HepG2 (cell line): Measurements from ENCODE around the gene SYTL2. TPM values are rescaled to one million over a fixed set of nuclear protein-coding genes. Genes with fewer than 3 reads are reported as not detected.

ENCODE experiments used
- ATAC-seq: fragments of 200-7000 bp; cut with Tn5 transposase; 3 replicates; pipeline ENCODE4 v1.9.1; 2020; ENCODE audit warnings: mild to moderate bottlenecking, moderate library complexity
- BruUV-seq: library from RNA; stranded (reverse); fragments of 400-500 nt; replicated peaks from 2 replicates; lab custom pipeline; 2021; lab: Mats Ljungman, UMichigan
- CTCF ChIA-PET: fragments of 300-600 bp; formaldehyde crosslinking; extraction: SDS; loops from one replicate; lab custom pipeline; 2021; ENCODE audit warnings: low total read pairs, inconsistent platforms, low intra/inter-chr PET ratio; lab: Yijun Ruan, JAX
- POLR2A ChIA-PET: fragments of 350-600 bp; sonication (Branson Sonifier 250); formaldehyde crosslinking; loops from one replicate; lab custom pipeline; 2020; ENCODE audit warnings: antibody characterized with exemption, inconsistent platforms; lab: Yijun Ruan, JAX
- DNase-seq: peaks from one replicate; pipeline ENCODE4 v3.0.0-alpha.2; 2015; ENCODE audit warnings: low spot score
- FAIRE-seq: peaks from 3 replicates; lab custom pipeline; 2011; peaks lifted over from hg19 to GRCh38; lab: Jason Lieb, UNC
- H2AFZ ChIP-seq: one replicate; pipeline ENCODE4 v1.6.1; 2011; ENCODE audit warnings: low read length, inconsistent platforms
- H3K27ac ChIP-seq: fragments of 300-600 bp; 3 replicates; pipeline ENCODE4 v1.8.0; 2011; ENCODE audit warnings: mixed run types, mild to moderate bottlenecking, mixed read lengths, low read length, inconsistent platforms; ENCODE audit not compliant: insufficient read depth; ENCODE audit errors: extremely low read length
- H3K27me3 ChIP-seq, 2 experiments: fragments of 200-600 bp in 1 of 2; 2 replicates in 1 of 2; 3 replicates in 1 of 2; pipeline versions ENCODE4 v1.6.0 to v1.8.0; 2011; ENCODE audit warnings: low read length in 2 of 2, mild to moderate bottlenecking in 2 of 2, moderate library complexity in 2 of 2, inconsistent platforms in 1 of 2; ENCODE audit not compliant: insufficient read depth in 2 of 2, control insufficient read depth in 1 of 2
- H3K36me3 ChIP-seq, 2 experiments: fragments of 200-600 bp in 1 of 2; replicated peaks in 1 of 2; 2 replicates in 1 of 2; 3 replicates in 1 of 2; pipeline versions ENCODE4 v1.5.1 to v1.8.0; 2011; ENCODE audit warnings: low read length in 2 of 2, inconsistent platforms in 1 of 2; ENCODE audit not compliant: insufficient read depth in 2 of 2, control insufficient read depth in 1 of 2
- H3K4me1 ChIP-seq: 2 replicates; pipeline ENCODE4 v1.5.1; 2012; ENCODE audit warnings: low read length, inconsistent platforms; ENCODE audit not compliant: insufficient read depth
- H3K4me2 ChIP-seq: 2 replicates; pipeline ENCODE4 v1.6.0; 2011; ENCODE audit warnings: low read depth, low read length, inconsistent platforms
- H3K4me3 ChIP-seq, 3 experiments: fragments of 200-600 bp in 1 of 3; sonication (generic), shearing (Covaris generic) in 1 of 3; replicated peaks in 1 of 3; 2 replicates each; pipeline ENCODE4 v1.5.1; 2011 to 2016; ENCODE audit warnings: low read length in 3 of 3, inconsistent platforms in 2 of 3, low read depth in 2 of 3, mild to moderate bottlenecking in 2 of 3, control low read depth in 1 of 3, mixed read lengths in 1 of 3; ENCODE audit not compliant: insufficient read depth in 1 of 3
- H3K79me2 ChIP-seq: one replicate; pipeline ENCODE4 v1.6.1; 2011; ENCODE audit warnings: low read length, inconsistent platforms; ENCODE audit not compliant: insufficient read depth
- H3K9ac ChIP-seq: 2 replicates; pipeline ENCODE4 v1.6.0; 2011; ENCODE audit warnings: mild to moderate bottlenecking, low read depth, low read length, inconsistent platforms; ENCODE audit not compliant: insufficient read depth
- H3K9me3 ChIP-seq: 2 replicates; pipeline ENCODE4 v1.5.1; 2012; ENCODE audit warnings: mild to moderate bottlenecking, low read length
- H4K20me1 ChIP-seq: 2 replicates; pipeline ENCODE4 v1.6.0; 2011; ENCODE audit warnings: inconsistent platforms, mild to moderate bottlenecking, low read length, moderate library complexity; ENCODE audit not compliant: insufficient read depth
- AGO2 ChIP-seq: fragments of 200-400 bp; formaldehyde crosslinking; optimal IDR thresholded peaks from 2 replicates; pipeline ENCODE3; 2017; ENCODE audit warnings: mild to moderate bottlenecking, low read depth, low read length, moderate library complexity
- BHLHE40 ChIP-seq: IDR thresholded peaks from 2 replicates; pipeline ENCODE4 v1.6.1; 2011; ENCODE audit warnings: low read length, improper control_type of control experiment
- BORCS8-MEF2B ChIP-seq: sonication (generic); formaldehyde crosslinking; IDR thresholded peaks from 2 replicates; pipeline ENCODE4 v1.8.0; 2022; ENCODE audit warnings: mild to moderate bottlenecking, missing genetic modification reagents
- CHD2 ChIP-seq: IDR thresholded peaks from 2 replicates; pipeline ENCODE4 v1.6.1; 2011; ENCODE audit warnings: low read depth, low read length, improper control_type of control experiment
- CREM ChIP-seq, 2 experiments: sonication (generic) in 1 of 2; formaldehyde crosslinking in 1 of 2; IDR thresholded peaks; 2 replicates each; pipeline versions ENCODE4 v1.4.0 to v1.6.1; 2016 to 2020; ENCODE audit warnings: antibody characterized with exemption in 1 of 2, mild to moderate bottlenecking in 1 of 2, missing genetic modification reagents in 1 of 2
- HNF1A ChIP-seq, 2 experiments: sonication (generic) in 1 of 2; formaldehyde crosslinking in 1 of 2; IDR thresholded peaks; 2 replicates each; pipeline versions ENCODE4 v1.4.0 to v1.6.1; 2016 to 2020; ENCODE audit warnings: borderline replicate concordance in 1 of 2, low read depth in 1 of 2, mild to moderate bottlenecking in 1 of 2, missing genetic modification reagents in 1 of 2
- MLX ChIP-seq: IDR thresholded peaks from 2 replicates; pipeline ENCODE4 v1.6.1; 2016
- PTBP1 ChIP-seq: fragments of 200-400 bp; formaldehyde crosslinking; IDR thresholded peaks from 2 replicates; pipeline ENCODE4 v1.6.1; 2018; ENCODE audit warnings: low read length, low read depth; ENCODE audit not compliant: poor library complexity, severe bottlenecking
- THRA ChIP-seq: sonication (generic); formaldehyde crosslinking; IDR thresholded peaks from 2 replicates; pipeline ENCODE4 v1.4.0; 2020; ENCODE audit warnings: missing genetic modification reagents, borderline replicate concordance
- ZBTB21 ChIP-seq: sonication (generic); formaldehyde crosslinking; IDR thresholded peaks from 2 replicates; pipeline ENCODE4 v1.4.0; 2020; ENCODE audit warnings: missing genetic modification reagents
- ZFP62 ChIP-seq: sonication (generic); formaldehyde crosslinking; IDR thresholded peaks from 2 replicates; pipeline ENCODE4 v1.4.0; 2020; ENCODE audit warnings: missing genetic modification reagents
- ZNF329 ChIP-seq: sonication (generic); formaldehyde crosslinking; IDR thresholded peaks from 2 replicates; pipeline ENCODE4 v1.9.0; 2021; ENCODE audit warnings: low read depth, mild to moderate bottlenecking, missing genetic modification reagents
- ZNF34 ChIP-seq: sonication (generic); formaldehyde crosslinking; IDR thresholded peaks from 2 replicates; pipeline ENCODE4 v1.4.0; 2020; ENCODE audit warnings: mild to moderate bottlenecking, missing genetic modification reagents, borderline replicate concordance
- ZNF800 ChIP-seq: sonication (generic); formaldehyde crosslinking; IDR thresholded peaks from 2 replicates; pipeline ENCODE4 v1.4.0; 2020; ENCODE audit warnings: missing genetic modification reagents
- ZNF841 ChIP-seq: sonication (generic); formaldehyde crosslinking; IDR thresholded peaks from 2 replicates; pipeline ENCODE4 v1.8.1; 2023; ENCODE audit warnings: missing genetic modification reagents, borderline replicate concordance
- WGBS: methylation state at CpG from one replicate; pipeline ENCODE4 v1.1.6; 2017; ENCODE audit warnings: low lambda C conversion rate; 5-methylcytosine and 5-hydroxymethylcytosine counted together
- in situ Hi-C: cut with HindIII; loops from 2 replicates; pipeline ENCODE4 v1.10.0; 2017; ENCODE audit warnings: low pct_unique_long_range_greater_than_20kb; ENCODE audit not compliant: extremely low pct_ligation_motif_present
- intact Hi-C: fragments of 100-400 bp; cut with micrococcal nuclease; formaldehyde crosslinking; loops from one replicate; pipeline ENCODE4 v1.10.0; 2022; ENCODE audit not compliant: unreplicated experiment
- polyA plus RNA-seq, 8 experiments: library from polyadenylated mRNA; depleted of rRNA in 3 of 8; stranded (reverse) in 7 of 8; unstranded in 1 of 8; fragments of >200 nt; fragmentation: Illumina TruSeq in 4 of 8; extraction: Trizol in 4 of 8; gene quantifications; 2 replicates each; pipeline versions ENCODE4 v1.2.1 to v1.2.3, GENCODE V29; 2011 to 2016; ENCODE audit warnings: low read depth in 4 of 8, missing spikeins in 1 of 8, mixed read lengths in 1 of 8; ENCODE audit not compliant: insufficient read depth in 1 of 8
- total RNA-seq, 5 experiments: library from RNA; depleted of rRNA; stranded (reverse); fragments of >200 nt; fragmentation: Illumina TruSeq; extraction: Trizol; gene quantifications; 2 replicates each; pipeline ENCODE4 v1.2.3, GENCODE V29; 2016; ENCODE audit warnings: low read depth in 1 of 5

Gene SYTL2
- total and polyA plus RNA-seq, 2 of the 13 experiments (the other 11 are each of a cell fraction or from before 2014, with no cell fraction given), result 0.77 to 0.90 TPM

GRCh38 chr11:85791409-85791990 is 19.4 kb downstream of the SYTL2 start:
- Histone ChIP-seq H3K9me3 (no peaks in the 10 kb centered on the region), H3K27ac (no peak overlapping the region)
- CTCF ChIA-PET, result no interaction called here

More at GRCh38 chr11:85791409-85791990, 19.4 kb downstream of the SYTL2 start:
- no peaks in the 10 kb centered on the region for H4K20me1 ChIP-seq
- H2AFZ ChIP-seq, result no peak overlapping the region
- H3K4me2 ChIP-seq, result no peak overlapping the region
- no peaks in the 10 kb centered on the region; a peak in 1 of 5 replicates for H3K27me3 ChIP-seq
- FAIRE-seq, result no peak
- no TSS peak for BruUV-seq
- intact Hi-C loops, result no loop called here
- TF ChIP-seq ZBTB21, result no peak
- TF ChIP-seq CHD2, result no peak
- TF ChIP-seq BHLHE40, result no peak
- no peak for TF ChIP-seq CREM (IDR thresholded peaks at IDR 0.05)
- no peak for TF ChIP-seq CREM (CRISPR knock-in tag; IDR thresholded peaks at IDR 0.05)
- no peak for TF ChIP-seq AGO2
- no peak for TF ChIP-seq ZNF329 (CRISPR knock-in tag)
- TF ChIP-seq THRA (CRISPR knock-in tag), result no peak
- TF ChIP-seq ZNF800 (CRISPR knock-in tag), result no peak
- no peak for TF ChIP-seq ZFP62 (CRISPR knock-in tag)
- no peak for TF ChIP-seq ZNF841
- no peak for TF ChIP-seq HNF1A (IDR thresholded peaks at IDR 0.05; ENCODE audit: low read depth)
- TF ChIP-seq HNF1A (CRISPR knock-in tag; IDR thresholded peaks at IDR 0.05; ENCODE audit: borderline replicate concordance), result no peak
- no peak for TF ChIP-seq PTBP1
- no peak for TF ChIP-seq ZNF34 (CRISPR knock-in tag)
- no peak for TF ChIP-seq BORCS8-MEF2B (CRISPR knock-in tag)
- no peak for TF ChIP-seq MLX (CRISPR knock-in tag)
- peaks cover 12% of the 10 kb centered on the region for H3K4me1 ChIP-seq
- POLR2A ChIA-PET, result no interaction called here
- in situ Hi-C loops, result no loop called here
- no peaks in the 10 kb centered on the region for H3K79me2 ChIP-seq
- no peak for ATAC-seq
- H3K9ac ChIP-seq, result no peak overlapping the region
- no peaks in the 10 kb centered on the region for H3K36me3 ChIP-seq
- WGBS, result 54% methylated on average over 2 of the region's 2 CpGs
- no peak for DNase-seq
- H3K4me3 ChIP-seq, result no peak overlapping the region
